Measurements from ENCODE around the gene ACBD4.
A peak's percentile ranks its signal among the peaks of the same experiment; 100 is the strongest.

ACBD4 gene

DNA sequence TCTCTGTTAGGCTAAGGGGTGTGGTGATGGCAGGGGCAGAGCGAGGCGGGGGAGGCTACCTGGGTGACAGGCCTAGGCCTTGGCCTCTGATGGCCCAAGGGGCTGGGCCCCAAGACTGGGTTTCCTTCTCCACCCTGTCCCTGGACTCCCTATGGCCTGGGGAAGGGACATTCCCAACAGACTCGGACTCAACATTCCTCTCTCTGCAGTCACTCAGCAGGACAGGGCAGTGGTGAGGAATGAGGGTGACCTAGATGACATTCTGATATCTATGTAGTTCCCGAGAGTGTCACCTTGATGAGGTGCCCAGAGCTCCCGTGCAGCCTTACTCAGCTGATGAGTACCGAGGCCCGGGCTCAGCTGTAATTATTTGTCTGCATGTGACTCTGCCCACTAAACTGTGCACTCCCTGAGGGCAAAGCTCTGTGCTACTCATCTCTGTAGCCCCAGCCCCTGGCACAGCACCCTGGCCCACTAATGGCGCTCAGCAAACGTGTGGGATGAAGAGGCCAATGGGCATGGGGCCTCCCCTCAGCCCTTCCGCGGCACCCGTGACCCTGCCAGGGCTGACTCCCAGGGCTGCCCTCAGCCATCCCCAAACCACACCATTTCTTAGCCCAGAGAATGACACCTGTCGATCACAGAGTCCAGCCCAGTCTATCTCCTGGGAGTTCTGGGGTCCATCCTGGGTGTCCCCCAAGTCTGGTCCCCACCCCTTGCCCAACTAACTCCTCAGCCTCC is 5.4 kb upstream of the ACBD4 start:
- in situ Hi-C loops (cut with HindIII; ENCODE audit: low pct_ligation_motif_present, low pct_unique_long_range_greater_than_20kb, low sequenced_read_pairs), result loop anchor here (10.0 kb wide), 1 partner anchor 105 kb away; no protein-coding TSS in a partner anchor
- DNase-seq, result no peak

DNA sequence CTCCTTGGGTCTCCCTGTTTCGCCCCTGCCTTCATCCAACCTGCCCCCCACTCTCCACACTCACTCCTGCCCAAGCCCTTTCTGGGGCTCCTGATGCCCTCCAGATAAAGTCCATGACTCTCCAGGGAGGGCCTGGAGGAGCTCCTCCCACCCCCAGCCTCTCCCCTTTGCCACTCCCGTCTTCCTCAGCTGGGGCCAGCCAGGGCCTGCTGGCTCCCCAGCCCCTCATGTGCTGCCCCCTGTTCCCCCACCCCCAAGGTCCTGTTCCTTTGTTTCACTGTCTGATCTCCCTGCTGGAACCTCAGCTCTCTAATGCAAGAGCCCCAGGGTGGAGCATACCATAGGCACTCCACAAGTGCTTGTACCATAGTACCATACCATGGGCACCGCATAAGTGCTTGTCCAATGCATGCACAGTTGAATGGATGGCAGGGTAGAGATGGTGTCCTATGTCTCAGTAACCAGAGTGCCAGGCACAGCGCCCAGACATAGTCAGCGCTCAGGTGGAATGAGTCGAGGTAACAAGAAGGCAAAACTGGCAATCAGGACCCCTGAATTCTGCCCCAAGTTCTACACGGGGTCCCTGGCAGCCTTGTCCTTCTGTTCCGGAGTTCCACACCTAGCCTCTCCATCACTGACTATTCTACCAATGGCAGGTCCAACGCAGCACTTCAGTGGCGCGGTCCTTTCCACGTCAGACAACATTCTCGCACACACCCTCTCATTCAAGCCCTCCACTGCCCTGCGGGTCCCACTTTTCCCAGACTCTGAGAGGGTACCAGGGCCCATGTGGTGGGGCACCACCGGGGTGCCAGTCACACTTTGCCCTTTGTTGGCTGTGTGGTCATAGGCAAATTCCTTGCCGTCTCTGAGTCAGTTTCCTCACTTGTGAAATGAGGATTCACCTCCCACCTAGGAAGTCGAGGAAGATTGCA is 4.5 kb upstream of the ACBD4 start:
- in situ Hi-C loops (cut with HindIII; ENCODE audit: low pct_ligation_motif_present, low pct_unique_long_range_greater_than_20kb, low sequenced_read_pairs), result no loop called here

DNA sequence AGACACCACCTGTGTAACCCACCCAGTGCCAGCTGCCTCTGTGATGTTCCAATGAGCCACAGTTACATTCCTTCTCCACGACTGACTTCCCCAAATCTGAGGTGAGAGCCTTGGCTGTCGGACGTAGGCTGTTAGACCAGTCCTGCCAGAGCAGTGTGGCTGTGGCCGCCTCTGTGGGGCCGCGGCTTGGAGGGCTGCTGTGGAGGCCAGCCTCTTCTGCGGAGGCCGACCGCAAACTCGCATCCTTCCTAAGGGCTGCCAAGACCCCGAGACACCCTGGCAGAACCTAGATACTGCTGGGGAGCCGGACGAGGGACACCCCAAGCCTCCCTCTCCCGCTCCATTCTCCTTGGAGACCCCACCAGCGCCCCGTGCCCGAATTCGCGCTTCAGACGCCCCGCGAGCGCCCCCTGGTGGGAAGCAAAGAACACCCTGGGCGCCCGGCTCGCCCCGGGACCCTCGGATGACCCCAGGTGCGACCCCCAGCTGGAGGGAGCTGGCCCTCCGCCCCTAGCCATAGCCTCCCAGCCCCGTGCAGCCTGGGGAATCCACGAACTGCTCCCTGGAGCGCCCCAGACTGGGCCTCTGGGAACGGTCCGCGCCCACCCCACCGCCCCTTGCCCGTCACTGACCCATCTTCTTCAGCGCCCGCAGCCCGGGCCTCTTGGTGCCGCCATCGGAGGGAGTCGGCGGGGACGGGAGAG is 3.7 kb upstream of the ACBD4 start:
- in situ Hi-C loops (cut with HindIII; ENCODE audit: low pct_ligation_motif_present, low pct_unique_long_range_greater_than_20kb, low sequenced_read_pairs), result no loop called here
- peak; percentile 44 for DNase-seq

More for the DNA sequence above, 4.5 kb upstream of the ACBD4 start:
- no peak for DNase-seq

GRCh38 chr17:45132320-45132571 is 3.2 kb upstream of the ACBD4 start, which contains the start of gene PLCD3:
TSS of gene PLCD3 (minus strand) at chr17:45132515. CDS start at chr17:45132410, 105 bp downstream.
- no peak for DNase-seq
- in situ Hi-C loops (cut with HindIII; ENCODE audit: low pct_ligation_motif_present, low pct_unique_long_range_greater_than_20kb, low sequenced_read_pairs), result no loop called here

- in situ Hi-C loops (cut with HindIII; ENCODE audit: low pct_ligation_motif_present, low pct_unique_long_range_greater_than_20kb, low sequenced_read_pairs), result no loop called here
- peak; percentile 83 for DNase-seq
Observed at GRCh38 chr17:45132572-45133463, 2.7 kb upstream of the ACBD4 start.

DNA sequence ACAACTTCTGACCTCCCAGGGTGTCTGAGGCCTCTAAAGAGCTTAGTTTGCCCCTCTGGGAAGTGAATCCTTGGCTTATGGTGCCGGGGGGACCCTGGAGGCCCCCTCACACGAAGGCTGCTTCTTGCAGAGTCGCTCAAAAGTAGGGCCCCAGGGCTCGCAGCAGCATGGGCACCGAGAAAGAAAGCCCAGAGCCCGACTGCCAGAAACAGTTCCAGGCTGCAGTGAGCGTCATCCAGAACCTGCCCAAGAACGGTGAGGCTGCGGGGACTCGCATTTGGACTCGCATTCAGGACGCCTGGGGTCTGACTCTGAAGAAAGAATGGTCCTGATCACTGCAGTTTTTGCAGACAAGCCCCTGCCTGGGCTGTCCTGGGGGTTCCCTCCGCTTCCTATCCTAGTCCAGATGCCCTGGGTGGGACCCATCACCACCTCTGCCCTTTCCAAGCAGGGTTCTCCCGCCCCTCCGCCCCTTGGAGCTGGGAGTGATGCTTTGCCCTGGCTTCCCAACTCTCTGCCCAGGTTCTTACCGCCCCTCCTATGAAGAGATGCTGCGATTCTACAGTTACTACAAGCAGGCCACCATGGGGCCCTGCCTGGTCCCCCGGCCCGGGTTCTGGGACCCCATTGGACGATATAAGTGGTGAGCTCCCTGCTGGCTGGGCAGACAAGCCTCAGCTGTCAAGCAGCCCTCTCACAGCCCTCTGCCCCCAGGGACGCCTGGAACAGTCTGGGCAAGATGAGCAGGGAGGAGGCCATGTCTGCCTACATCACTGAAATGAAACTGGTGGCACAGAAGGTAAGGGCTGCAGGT is 698 bp downstream of the ACBD4 start:
- DNase-seq, result no peak
- in situ Hi-C loops (cut with HindIII; ENCODE audit: low pct_ligation_motif_present, low pct_unique_long_range_greater_than_20kb, low sequenced_read_pairs), result no loop called here

DNA sequence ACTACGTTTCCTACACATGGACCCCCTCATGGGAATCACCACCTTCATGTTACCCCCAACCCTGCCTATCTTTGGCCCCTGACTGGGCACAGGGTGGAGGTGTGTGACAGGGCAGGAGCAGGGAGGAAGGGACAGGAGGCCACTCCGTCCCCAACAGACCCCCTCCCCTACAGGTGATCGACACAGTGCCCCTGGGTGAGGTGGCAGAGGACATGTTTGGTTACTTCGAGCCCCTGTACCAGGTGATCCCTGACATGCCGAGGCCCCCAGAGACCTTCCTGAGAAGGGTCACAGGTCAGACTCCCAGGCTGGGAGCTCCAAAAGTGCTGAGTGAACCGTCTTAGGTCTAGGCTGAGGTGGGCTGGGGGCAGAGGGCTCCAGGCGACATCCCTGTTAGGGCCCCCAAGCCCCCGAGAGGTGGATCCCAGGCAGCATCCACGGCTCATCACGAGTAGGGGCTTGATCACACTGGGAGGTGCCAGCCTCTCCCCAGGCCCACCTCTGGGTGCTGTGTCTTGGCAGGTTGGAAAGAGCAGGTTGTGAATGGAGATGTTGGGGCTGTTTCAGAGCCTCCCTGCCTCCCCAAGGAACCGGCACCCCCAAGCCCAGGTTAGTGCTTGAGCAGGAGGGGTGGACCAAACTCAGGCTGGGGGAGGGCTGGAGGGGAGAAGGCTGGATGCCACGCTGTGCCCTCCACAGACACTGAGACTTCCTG is 1.5 kb downstream of the ACBD4 start:
- DNase-seq, result no peak
- in situ Hi-C loops (cut with HindIII; ENCODE audit: low pct_ligation_motif_present, low pct_unique_long_range_greater_than_20kb, low sequenced_read_pairs), result no loop called here

DNA sequence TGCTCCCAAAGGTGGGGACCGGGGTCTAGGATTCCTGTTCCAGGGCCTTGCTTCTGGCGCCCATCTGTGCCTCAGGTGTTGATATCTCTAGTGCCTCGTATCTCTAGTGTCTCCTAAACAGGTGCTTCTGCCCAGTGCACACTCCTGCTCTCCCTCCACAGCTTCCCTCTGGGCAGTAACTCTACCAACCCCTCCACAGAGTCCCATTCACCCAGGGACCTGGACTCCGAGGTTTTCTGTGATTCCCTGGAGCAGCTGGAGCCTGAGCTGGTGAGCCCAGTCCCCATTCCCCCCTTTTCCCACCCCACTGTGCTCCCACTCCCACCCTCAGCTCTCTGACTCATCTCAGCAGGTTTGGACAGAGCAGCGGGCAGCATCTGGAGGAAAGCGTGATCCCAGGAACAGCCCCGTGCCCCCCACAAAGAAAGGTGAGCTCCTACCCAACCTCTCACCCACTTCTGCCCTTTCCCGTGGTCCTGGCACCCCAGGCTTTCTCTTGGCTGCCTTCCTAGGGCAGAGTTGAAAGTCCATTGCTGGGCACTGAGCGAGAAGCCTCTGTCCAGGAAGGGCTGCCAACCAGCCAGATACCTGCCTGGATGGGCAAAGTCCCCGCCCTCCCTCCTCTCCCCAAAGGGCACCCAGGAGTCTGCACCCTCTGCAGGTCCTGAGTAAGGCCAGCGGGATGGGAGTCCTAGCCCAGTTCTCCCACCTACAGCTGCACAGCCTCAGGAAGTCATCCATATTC is 2.2 kb downstream of the ACBD4 start:
- in situ Hi-C loops (cut with HindIII; ENCODE audit: low pct_ligation_motif_present, low pct_unique_long_range_greater_than_20kb, low sequenced_read_pairs), result no loop called here
- no peak for DNase-seq

- in situ Hi-C loops (cut with HindIII; ENCODE audit: low pct_ligation_motif_present, low pct_unique_long_range_greater_than_20kb, low sequenced_read_pairs), result no loop called here
- no peak for DNase-seq
Observed at GRCh38 chr17:45138911-45139532, 3.5 kb downstream of the ACBD4 start.

DNA sequence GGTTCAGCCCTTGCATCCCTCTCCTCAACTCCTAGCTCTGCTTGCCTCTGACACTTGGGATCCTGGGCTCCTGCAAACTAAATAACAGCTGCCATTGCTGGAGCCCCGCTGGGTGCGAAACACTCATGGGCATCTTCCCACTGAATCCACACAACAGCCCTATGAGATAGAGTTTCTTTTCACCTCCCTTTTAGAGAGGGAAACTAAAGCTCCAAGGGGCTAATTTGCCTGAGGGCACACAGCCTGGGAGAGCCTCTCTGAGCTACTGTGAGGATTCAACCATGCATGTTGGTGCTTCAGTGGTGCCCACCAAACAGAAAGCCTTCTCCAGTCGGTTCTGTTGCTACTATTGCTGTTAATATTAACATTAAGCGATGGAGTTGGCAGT is 4.0 kb downstream of the ACBD4 start:
- in situ Hi-C loops (cut with HindIII; ENCODE audit: low pct_ligation_motif_present, low pct_unique_long_range_greater_than_20kb, low sequenced_read_pairs), result no loop called here

DNA sequence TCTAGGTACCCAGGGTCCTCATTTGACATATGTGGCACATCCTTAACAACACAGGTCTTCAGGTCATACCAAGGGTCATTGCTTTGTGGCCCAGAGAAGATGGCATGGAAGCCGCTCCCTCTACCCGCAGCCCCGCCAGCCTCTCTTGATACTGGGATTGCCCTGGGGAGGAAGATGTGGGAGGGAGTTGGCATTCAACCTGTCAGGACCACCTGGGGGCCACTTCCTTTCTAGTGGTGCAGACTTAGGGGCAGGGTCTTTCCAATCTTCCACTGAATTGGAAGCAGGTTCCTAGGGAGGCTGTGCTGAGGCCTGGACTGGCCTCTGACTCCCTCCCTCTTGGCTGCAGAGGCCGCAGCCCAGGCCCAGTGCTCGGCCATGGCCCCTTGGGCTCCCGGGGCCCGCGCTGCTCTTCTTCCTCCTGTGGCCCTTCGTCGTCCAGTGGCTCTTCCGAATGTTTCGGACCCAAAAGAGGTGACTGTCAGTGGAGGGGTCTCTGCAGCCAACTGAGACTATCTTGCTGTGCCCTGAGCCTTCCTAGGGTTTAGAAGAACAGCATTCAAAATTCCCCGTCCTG is 7.7 kb downstream of the ACBD4 start:
- in situ Hi-C loops (cut with HindIII; ENCODE audit: low pct_ligation_motif_present, low pct_unique_long_range_greater_than_20kb, low sequenced_read_pairs), result no loop called here
- DNase-seq, result no peak

More for the DNA sequence above, 4.0 kb downstream of the ACBD4 start:
- DNase-seq, result no peak

- in situ Hi-C loops (cut with HindIII; ENCODE audit: low pct_ligation_motif_present, low pct_unique_long_range_greater_than_20kb, low sequenced_read_pairs), result no loop called here
- DNase-seq, result no peak
Observed at GRCh38 chr17:45143767-45144198, 8.3 kb downstream of the ACBD4 start.

DNA sequence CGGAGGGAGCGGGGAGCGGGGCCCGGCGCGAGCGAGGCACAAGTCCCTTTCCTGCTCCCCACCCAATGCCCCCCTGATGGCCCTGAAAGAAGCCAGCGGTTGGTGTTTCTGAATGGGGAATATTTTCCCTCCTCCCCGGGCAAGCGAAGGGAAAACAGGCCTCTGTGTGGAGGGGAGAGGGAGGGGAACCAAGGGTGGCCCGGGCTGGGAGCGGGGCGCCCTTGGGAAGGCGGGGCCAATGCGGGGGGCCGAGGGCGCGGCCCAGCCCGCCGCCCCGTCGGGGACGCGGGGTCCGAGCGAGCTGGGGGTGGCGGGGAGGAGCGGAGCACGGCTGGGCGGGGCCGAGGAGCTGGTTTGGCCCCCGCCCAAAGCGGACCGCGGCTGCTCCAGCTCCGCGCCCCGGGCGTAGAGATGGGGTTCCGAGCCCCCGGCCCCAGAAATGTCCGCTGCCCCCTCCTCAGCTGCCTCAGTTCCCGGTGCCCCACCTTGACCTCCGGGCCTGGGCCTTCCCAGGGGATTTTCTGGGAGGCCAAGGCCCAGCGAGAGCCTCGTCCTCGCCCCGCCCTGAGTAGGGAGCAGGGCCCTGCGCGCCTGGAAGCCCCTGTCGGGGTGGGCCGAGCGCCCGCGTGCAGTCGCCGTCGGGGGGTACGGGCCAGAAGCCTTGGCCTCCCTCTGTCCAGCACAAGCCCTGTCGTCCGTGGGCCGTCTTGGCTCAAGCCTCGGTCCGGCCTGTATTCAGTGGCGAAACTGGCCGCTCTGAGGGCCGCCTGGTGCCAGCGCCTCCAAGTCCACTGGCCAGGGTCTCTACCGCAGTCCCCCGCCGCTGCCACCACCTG is 8.9 kb downstream of the ACBD4 start:
- no peak for DNase-seq
- in situ Hi-C loops (cut with HindIII; ENCODE audit: low pct_ligation_motif_present, low pct_unique_long_range_greater_than_20kb, low sequenced_read_pairs), result no loop called here

DNA sequence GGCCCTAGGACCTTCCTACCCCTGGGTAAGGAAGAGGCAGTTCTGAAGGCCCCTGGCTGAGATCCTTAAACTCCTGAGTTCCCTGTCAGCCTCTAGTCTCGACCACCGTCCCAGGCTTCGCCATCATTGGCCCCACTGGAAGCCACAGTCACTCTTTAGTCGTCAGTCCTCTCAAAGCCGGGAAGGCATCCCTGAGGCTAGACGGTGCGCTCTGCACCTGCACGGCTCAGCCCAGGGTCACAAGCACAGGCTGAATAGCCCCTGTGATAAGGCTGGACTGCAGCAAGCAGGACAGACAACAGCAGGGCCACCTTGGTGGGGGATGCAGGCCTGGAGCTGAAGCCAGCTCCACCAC is 9.5 kb downstream of the ACBD4 start:
- DNase-seq, result no peak
- in situ Hi-C loops (cut with HindIII; ENCODE audit: low pct_ligation_motif_present, low pct_unique_long_range_greater_than_20kb, low sequenced_read_pairs), result no loop called here

DNA sequence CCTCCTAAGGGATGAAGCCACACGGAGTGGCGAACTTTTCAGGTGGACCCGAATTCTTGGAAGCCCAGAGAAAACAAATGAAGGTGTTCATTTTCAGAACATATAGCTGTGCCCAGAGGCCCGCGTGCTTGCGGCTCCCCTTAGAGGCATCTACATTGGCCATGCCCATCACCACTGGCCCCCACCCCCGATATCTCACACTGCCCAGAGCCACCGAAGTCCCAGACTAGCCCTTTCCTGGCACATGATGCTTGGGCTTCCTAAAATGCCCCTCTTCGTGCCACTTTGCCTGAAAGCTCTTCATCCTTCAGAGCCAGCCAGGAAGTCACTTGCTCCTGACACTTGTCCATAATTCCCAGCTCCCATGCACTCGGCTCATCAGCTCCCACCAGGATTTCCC is 10.7 kb downstream of the ACBD4 start:
- in situ Hi-C loops (cut with HindIII; ENCODE audit: low pct_ligation_motif_present, low pct_unique_long_range_greater_than_20kb, low sequenced_read_pairs), result no loop called here
- no peak for DNase-seq
